ENCODE measurements around the gene CYP4V2. TPM values are rescaled to one million over a fixed set of nuclear protein-coding genes. Genes with fewer than 3 reads are reported as not detected.

The CYP4V2 gene
- total and polyA plus RNA-seq, 2 experiments from 2014 or later: 1.5 to 3.1 TPM

DNA sequence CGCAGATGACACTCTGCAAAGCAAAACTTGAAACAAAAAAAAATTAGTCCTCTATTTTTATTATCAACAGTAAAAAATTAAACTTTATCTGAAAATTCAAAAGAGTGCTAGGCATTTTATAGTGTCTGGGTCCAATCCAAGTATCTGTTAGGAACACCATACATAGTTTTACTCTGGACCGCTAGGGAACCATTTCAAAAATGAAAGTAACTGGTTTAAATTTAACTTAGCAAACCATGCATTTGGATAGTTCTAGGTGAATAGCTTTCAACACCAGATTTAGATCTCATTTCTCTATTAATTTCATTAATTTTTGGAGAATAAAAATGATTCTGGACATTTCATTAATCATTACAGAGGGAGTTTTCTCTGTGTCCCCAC is 37.1 kb downstream of the CYP4V2 start:
- peaks cover 22% of the 10 kb centered on the region for H3K36me3 ChIP-seq (ENCODE audit: insufficient read depth)
- no peaks in the 10 kb centered on the region for H3F3A ChIP-seq (replicated peaks; ENCODE audit: low read depth)
- Mint-ChIP-seq H3K9me3 (peaks cover 37% of the 10 kb centered on the region), H3K4me1 (peaks cover 18% of the 10 kb centered on the region; the same call in 2 of the 3 replicates), H3K27me3 (ENCODE audit: insufficient read depth, low read depth, poor library complexity) (peaks cover under 1% of the 10 kb centered on the region), H3K4me3 (no peak overlapping the region), H3K36me3 (ENCODE audit: low read depth) (peaks cover 36% of the 10 kb centered on the region), H3K27ac (no peak overlapping the region)
- no peak overlapping the region for H3K4me3 ChIP-seq
- no peaks in the 10 kb centered on the region for H4K20me1 ChIP-seq (replicated peaks; ENCODE audit: insufficient read depth)
- 0 out of 2 replicates have a peak, but pooled peaks cover 14% of the 10 kb centered on the region for H3K4me1 ChIP-seq (ENCODE audit: insufficient read depth)
- H3K4me2 ChIP-seq: no peak overlapping the region
- no peak for DNase-seq (ENCODE audit: low spot score)
- peaks cover 3% of the 10 kb centered on the region; the same call in 1 of the 2 replicates for H3K9me2 ChIP-seq (ENCODE audit: insufficient read depth)
- no peaks in the 10 kb centered on the region for H3K79me2 ChIP-seq (replicated peaks; ENCODE audit: insufficient read depth)
- no peak for ATAC-seq
- no peaks in the 10 kb centered on the region for H3K27me3 ChIP-seq (ENCODE audit: insufficient read depth)
- H3K27ac ChIP-seq (ENCODE audit: low read depth): no peak overlapping the region
- 0 out of 2 replicates have a peak overlapping the region, but pooled peaks have one; percentile 5 for H2AFZ ChIP-seq
- TF ChIP-seq CTCF (conservative IDR thresholded peaks at IDR 0.05; ENCODE audit: low read depth in 2 of 2) (no peak), ZNF462 (CRISPR knock-in tag; IDR thresholded peaks at IDR 0.05) (no peak), REST (IDR thresholded peaks at IDR 0.05; ENCODE audit: unreplicated experiment) (no peak), POLR2AphosphoS5 (IDR thresholded peaks at IDR 0.05; ENCODE audit: low read depth) (no peak), EZH2phosphoT487 (IDR thresholded peaks at IDR 0.05; ENCODE audit: unreplicated experiment) (no peak), JUNB (IDR thresholded peaks at IDR 0.05; ENCODE audit: unreplicated experiment) (no peak), ZNF331 (CRISPR knock-in tag; IDR thresholded peaks at IDR 0.05; ENCODE audit: low read depth) (no peak), NANOG (IDR thresholded peaks at IDR 0.05; ENCODE audit: borderline replicate concordance) (no peak), ZNF114 (CRISPR knock-in tag; IDR thresholded peaks at IDR 0.05) (no peak), STAT1 (IDR thresholded peaks at IDR 0.05; ENCODE audit: unreplicated experiment) (no peak), CREB1 (CRISPR knock-in tag; IDR thresholded peaks at IDR 0.05; ENCODE audit: low read depth) (no peak), ETS1 (IDR thresholded peaks at IDR 0.05) (no peak), EZH2 (IDR thresholded peaks at IDR 0.05; ENCODE audit: low read depth, unreplicated experiment) (no peak)
